Cardiac fibroblast (primary cell): ENCODE measurements around the gene NDRG3.
A peak's percentile ranks its signal among the peaks of the same experiment; 100 is the strongest.

Source experiments
- DNase-seq, 2 donors: peaks; one replicate each; pipeline versions ENCODE4 v3.0.0 to v3.0.0-alpha.2; 2010; ENCODE audit warnings: low read depth in 2 of 2
- H3K4me3 ChIP-seq, 2 donors: replicated peaks in 1 of 2; 1 replicate in 1 of 2; 2 replicates in 1 of 2; pipeline ENCODE4 v1.5.1; 2011; ENCODE audit warnings: low read depth in 2 of 2, low read length in 2 of 2, mild to moderate bottlenecking in 2 of 2, moderate library complexity in 1 of 2
- CTCF ChIP-seq: IDR thresholded peaks from one replicate; pipeline ENCODE4 v1.5.1; 2011; ENCODE audit warnings: low read depth, mild to moderate bottlenecking, low read length, inconsistent platforms

NDRG3 gene

GRCh38 chr20:36672991-36673390, 72.9 kb downstream of the NDRG3 start:
- no peak for DNase-seq
- H3K4me3 ChIP-seq, result no peak overlapping the region
- TF ChIP-seq CTCF, result no peak

GRCh38 chr20:36670665-36671357, 75.1 kb downstream of the NDRG3 start:
- TF ChIP-seq CTCF, result no peak
- H3K4me3 ChIP-seq, result no peak overlapping the region
- DNase-seq, result no peak

GRCh38 chr20:36666181-36666740, 79.6 kb downstream of the NDRG3 start:
- peak; percentile 39 to 54 for DNase-seq
- H3K4me3 ChIP-seq, result no peak overlapping the region
- TF ChIP-seq CTCF, result no peak

GRCh38 chr20:36663031-36663430, 82.9 kb downstream of the NDRG3 start:
- H3K4me3 ChIP-seq, result no peak overlapping the region
- no peak for TF ChIP-seq CTCF
- DNase-seq, result peak in 1 of 2 donors; percentile 5

GRCh38 chr20:36658300-36658699, 87.6 kb downstream of the NDRG3 start:
- no peak overlapping the region for H3K4me3 ChIP-seq
- DNase-seq, result no peak

GRCh38 chr20:36656733-36657132, 89.2 kb downstream of the NDRG3 start:
- no peak overlapping the region for H3K4me3 ChIP-seq
- TF ChIP-seq CTCF, result no peak
- DNase-seq, result no peak

More at GRCh38 chr20:36658300-36658699, 87.6 kb downstream of the NDRG3 start:
- TF ChIP-seq CTCF, result no peak
